ENCODE data around the gene TMEM61.

TMEM61 gene

DNA sequence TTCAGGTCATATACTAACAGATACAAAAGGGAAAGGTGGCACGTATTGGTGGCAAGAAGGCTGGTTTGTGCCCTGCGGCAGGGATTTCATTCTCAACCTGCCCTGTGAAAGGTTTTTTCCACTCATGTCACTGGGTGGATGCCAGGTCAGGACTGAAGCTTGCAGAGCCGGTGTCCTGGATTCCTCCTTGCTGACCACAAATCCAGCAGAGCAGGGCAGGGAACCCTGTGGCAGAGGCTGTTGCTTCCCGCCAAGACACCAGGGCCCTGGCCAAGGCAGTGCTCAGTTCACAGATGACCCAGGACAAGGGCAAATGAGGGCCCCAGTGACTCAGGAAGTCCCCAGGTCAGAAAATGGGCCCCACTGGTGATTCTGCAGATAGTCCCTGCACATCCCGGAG lies 34.7 kb downstream of the TMEM61 start:
- no peak for ATAC-seq
- no peak for TF ChIP-seq ZNF70 (CRISPR knock-in tag; IDR thresholded peaks at IDR 0.05)
- TF ChIP-seq CSDC2 (CRISPR knock-in tag; IDR thresholded peaks at IDR 0.05): no peak
- no peak for TF ChIP-seq ZNF565 (CRISPR knock-in tag; conservative IDR thresholded peaks at IDR 0.05; ENCODE audit: low read depth)
- TF ChIP-seq BACH2 (CRISPR knock-in tag; IDR thresholded peaks at IDR 0.05; ENCODE audit: borderline replicate concordance): no peak

DNA sequence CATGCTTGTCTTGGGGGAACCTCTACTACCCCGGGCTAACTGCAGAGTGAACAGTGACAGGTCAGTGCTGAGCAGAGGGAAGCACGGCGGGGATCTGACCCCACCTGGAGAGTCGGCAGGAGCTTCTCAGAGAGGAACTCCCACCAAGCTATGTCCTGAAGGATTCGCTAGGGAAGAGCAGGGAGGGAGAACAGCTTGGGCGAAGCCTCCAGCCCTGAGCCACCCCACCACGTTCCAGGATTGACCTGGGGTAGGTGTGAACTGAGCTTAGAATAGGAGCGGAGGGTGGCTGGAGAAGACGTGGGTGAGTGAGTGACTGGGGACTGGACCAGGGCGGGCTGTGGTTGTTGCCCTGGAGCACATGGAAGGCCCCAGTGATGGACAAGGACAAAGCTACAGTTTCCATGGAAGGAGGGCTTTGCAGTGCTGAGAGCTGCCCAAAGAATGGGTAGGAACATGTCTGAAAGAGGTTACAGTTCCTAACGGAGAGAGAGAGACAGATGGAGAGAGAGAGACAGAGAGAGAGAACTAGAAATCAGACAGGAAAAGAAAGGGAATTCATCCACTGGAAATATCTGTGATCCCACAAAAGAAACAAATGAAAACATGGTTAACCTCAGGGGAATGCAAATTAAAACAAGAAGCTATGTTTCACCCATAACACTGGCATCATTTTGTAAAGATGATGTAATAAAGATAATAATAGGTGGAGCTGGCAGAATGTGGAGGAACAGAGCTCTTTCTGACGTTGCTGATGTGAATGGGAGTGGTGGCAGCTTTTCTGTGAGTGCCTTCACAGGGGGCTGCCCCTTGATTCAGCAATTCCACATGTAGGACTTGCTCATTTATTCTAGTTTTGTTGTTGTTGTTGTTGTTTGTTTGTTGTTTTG lies 35.5 kb downstream of the TMEM61 start:
- TF ChIP-seq CSDC2 (CRISPR knock-in tag; IDR thresholded peaks at IDR 0.05) (no peak), BACH2 (CRISPR knock-in tag; IDR thresholded peaks at IDR 0.05; ENCODE audit: borderline replicate concordance) (no peak), ARNTL (CRISPR knock-in tag; IDR thresholded peaks at IDR 0.05; ENCODE audit: borderline replicate concordance, low read depth) (no peak), TOX (CRISPR knock-in tag; IDR thresholded peaks at IDR 0.05; ENCODE audit: borderline replicate concordance) (no peak), RARB (CRISPR knock-in tag; IDR thresholded peaks at IDR 0.05) (no peak)
- TF ChIP-seq, protein P1, sequence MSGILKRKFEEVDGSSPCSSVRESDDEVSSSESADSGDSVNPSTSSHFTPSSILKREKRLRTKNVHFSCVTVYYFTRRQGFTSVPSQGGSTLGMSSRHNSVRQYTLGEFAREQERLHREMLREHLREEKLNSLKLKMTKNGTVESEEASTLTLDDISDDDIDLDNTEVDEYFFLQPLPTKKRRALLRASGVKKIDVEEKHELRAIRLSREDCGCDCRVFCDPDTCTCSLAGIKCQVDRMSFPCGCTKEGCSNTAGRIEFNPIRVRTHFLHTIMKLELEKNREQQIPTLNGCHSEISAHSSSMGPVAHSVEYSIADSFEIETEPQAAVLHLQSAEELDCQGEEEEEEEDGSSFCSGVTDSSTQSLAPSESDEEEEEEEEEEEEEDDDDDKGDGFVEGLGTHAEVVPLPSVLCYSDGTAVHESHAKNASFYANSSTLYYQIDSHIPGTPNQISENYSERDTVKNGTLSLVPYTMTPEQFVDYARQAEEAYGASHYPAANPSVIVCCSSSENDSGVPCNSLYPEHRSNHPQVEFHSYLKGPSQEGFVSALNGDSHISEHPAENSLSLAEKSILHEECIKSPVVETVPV (CRISPR knock-in tag; IDR thresholded peaks at IDR 0.05): no peak
- no peak for ATAC-seq

DNA sequence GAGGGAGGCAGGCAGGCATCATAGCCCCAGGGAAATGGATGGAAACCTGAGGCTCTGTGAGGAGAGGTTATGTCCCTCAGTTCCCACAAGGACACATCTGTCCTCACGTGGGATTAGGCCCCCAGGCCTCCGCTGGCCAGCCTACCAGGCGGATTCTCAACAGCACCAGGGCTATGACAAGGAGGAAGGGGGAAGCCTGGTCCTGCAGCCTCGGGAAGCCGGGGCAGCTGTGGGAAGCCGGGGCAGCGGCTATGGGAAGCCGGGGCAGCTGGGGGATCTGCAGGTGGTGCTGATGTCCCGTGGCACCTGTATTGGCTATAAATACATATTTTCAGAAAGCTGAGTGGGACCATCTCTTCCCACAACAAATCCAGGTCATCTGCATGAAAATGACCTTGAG lies 38.0 kb downstream of the TMEM61 start:
- TF ChIP-seq TOX (CRISPR knock-in tag; IDR thresholded peaks at IDR 0.05; ENCODE audit: borderline replicate concordance) (no peak), ZNF8 (CRISPR knock-in tag; IDR thresholded peaks at IDR 0.05) (no peak), GLIS3 (CRISPR knock-in tag; IDR thresholded peaks at IDR 0.05) (no peak), ARNTL (CRISPR knock-in tag; IDR thresholded peaks at IDR 0.05; ENCODE audit: borderline replicate concordance, low read depth) (no peak), ZNF565 (CRISPR knock-in tag; conservative IDR thresholded peaks at IDR 0.05; ENCODE audit: low read depth) (no peak), ESRRG (CRISPR knock-in tag; IDR thresholded peaks at IDR 0.05) (no peak), OSR1 (CRISPR knock-in tag; IDR thresholded peaks at IDR 0.05) (no peak), SNAI2 (CRISPR knock-in tag; IDR thresholded peaks at IDR 0.05) (no peak), ZC3H10 (CRISPR knock-in tag; IDR thresholded peaks at IDR 0.05) (no peak), RARB (CRISPR knock-in tag; IDR thresholded peaks at IDR 0.05) (no peak), ZNF70 (CRISPR knock-in tag; IDR thresholded peaks at IDR 0.05) (no peak), PPARA (CRISPR knock-in tag; IDR thresholded peaks at IDR 0.05; ENCODE audit: borderline replicate concordance) (no peak), ZFP3 (CRISPR knock-in tag; IDR thresholded peaks at IDR 0.05) (no peak), ZFP30 (CRISPR knock-in tag; IDR thresholded peaks at IDR 0.05) (no peak), CSDC2 (CRISPR knock-in tag; IDR thresholded peaks at IDR 0.05) (no peak)
- TF ChIP-seq, protein P1 (CRISPR knock-in tag; IDR thresholded peaks at IDR 0.05): no peak
- TF ChIP-seq, protein P2, sequence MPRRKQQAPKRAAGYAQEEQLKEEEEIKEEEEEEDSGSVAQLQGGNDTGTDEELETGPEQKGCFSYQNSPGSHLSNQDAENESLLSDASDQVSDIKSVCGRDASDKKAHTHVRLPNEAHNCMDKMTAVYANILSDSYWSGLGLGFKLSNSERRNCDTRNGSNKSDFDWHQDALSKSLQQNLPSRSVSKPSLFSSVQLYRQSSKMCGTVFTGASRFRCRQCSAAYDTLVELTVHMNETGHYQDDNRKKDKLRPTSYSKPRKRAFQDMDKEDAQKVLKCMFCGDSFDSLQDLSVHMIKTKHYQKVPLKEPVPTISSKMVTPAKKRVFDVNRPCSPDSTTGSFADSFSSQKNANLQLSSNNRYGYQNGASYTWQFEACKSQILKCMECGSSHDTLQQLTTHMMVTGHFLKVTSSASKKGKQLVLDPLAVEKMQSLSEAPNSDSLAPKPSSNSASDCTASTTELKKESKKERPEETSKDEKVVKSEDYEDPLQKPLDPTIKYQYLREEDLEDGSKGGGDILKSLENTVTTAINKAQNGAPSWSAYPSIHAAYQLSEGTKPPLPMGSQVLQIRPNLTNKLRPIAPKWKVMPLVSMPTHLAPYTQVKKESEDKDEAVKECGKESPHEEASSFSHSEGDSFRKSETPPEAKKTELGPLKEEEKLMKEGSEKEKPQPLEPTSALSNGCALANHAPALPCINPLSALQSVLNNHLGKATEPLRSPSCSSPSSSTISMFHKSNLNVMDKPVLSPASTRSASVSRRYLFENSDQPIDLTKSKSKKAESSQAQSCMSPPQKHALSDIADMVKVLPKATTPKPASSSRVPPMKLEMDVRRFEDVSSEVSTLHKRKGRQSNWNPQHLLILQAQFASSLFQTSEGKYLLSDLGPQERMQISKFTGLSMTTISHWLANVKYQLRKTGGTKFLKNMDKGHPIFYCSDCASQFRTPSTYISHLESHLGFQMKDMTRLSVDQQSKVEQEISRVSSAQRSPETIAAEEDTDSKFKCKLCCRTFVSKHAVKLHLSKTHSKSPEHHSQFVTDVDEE (CRISPR knock-in tag; IDR thresholded peaks at IDR 0.05): no peak
- TF ChIP-seq, protein P3, sequence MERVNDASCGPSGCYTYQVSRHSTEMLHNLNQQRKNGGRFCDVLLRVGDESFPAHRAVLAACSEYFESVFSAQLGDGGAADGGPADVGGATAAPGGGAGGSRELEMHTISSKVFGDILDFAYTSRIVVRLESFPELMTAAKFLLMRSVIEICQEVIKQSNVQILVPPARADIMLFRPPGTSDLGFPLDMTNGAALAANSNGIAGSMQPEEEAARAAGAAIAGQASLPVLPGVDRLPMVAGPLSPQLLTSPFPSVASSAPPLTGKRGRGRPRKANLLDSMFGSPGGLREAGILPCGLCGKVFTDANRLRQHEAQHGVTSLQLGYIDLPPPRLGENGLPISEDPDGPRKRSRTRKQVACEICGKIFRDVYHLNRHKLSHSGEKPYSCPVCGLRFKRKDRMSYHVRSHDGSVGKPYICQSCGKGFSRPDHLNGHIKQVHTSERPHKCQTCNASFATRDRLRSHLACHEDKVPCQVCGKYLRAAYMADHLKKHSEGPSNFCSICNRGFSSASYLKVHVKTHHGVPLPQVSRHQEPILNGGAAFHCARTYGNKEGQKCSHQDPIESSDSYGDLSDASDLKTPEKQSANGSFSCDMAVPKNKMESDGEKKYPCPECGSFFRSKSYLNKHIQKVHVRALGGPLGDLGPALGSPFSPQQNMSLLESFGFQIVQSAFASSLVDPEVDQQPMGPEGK (CRISPR knock-in tag; IDR thresholded peaks at IDR 0.05; ENCODE audit: borderline replicate concordance): no peak
- TF ChIP-seq, protein P4, sequence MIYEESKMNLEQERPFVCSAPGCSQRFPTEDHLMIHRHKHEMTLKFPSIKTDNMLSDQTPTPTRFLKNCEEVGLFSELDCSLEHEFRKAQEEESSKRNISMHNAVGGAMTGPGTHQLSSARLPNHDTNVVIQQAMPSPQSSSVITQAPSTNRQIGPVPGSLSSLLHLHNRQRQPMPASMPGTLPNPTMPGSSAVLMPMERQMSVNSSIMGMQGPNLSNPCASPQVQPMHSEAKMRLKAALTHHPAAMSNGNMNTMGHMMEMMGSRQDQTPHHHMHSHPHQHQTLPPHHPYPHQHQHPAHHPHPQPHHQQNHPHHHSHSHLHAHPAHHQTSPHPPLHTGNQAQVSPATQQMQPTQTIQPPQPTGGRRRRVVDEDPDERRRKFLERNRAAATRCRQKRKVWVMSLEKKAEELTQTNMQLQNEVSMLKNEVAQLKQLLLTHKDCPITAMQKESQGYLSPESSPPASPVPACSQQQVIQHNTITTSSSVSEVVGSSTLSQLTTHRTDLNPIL (CRISPR knock-in tag; IDR thresholded peaks at IDR 0.05; ENCODE audit: low read depth): no peak
- TF ChIP-seq, protein P5, sequence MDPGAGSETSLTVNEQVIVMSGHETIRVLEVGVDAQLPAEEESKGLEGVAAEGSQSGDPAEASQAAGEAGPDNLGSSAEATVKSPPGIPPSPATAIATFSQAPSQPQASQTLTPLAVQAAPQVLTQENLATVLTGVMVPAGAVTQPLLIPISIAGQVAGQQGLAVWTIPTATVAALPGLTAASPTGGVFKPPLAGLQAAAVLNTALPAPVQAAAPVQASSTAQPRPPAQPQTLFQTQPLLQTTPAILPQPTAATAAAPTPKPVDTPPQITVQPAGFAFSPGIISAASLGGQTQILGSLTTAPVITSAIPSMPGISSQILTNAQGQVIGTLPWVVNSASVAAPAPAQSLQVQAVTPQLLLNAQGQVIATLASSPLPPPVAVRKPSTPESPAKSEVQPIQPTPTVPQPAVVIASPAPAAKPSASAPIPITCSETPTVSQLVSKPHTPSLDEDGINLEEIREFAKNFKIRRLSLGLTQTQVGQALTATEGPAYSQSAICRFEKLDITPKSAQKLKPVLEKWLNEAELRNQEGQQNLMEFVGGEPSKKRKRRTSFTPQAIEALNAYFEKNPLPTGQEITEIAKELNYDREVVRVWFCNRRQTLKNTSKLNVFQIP (CRISPR knock-in tag; IDR thresholded peaks at IDR 0.05; ENCODE audit: borderline replicate concordance, low read depth): no peak
- ATAC-seq: no peak
